GM10266 (cell line): ENCODE results near the gene OGDH.
"Not testable (repeated sequence)": the region's sequence is repeated elsewhere in the genome, so short reads cannot be mapped to it uniquely, and the experiment has no call there.

Source experiments
- DNase-seq: peaks from one replicate; pipeline ENCODE4 v3.0.0; 2012; ENCODE audit errors: extremely low spot score
- TF ChIP-seq, protein P1 (sequence below): IDR thresholded peaks from 2 replicates; pipeline ENCODE4 v1.5.1; 2012; ENCODE audit warnings: mild to moderate bottlenecking, low read depth; ENCODE audit not compliant: control insufficient read depth, insufficient read depth; ENCODE audit errors: missing control alignments

Gene OGDH

GRCh38 chr7:44713141-44713540 is 106.7 kb downstream of the OGDH start:
- DNase-seq = peak; percentile 6
- TF ChIP-seq, protein P1, sequence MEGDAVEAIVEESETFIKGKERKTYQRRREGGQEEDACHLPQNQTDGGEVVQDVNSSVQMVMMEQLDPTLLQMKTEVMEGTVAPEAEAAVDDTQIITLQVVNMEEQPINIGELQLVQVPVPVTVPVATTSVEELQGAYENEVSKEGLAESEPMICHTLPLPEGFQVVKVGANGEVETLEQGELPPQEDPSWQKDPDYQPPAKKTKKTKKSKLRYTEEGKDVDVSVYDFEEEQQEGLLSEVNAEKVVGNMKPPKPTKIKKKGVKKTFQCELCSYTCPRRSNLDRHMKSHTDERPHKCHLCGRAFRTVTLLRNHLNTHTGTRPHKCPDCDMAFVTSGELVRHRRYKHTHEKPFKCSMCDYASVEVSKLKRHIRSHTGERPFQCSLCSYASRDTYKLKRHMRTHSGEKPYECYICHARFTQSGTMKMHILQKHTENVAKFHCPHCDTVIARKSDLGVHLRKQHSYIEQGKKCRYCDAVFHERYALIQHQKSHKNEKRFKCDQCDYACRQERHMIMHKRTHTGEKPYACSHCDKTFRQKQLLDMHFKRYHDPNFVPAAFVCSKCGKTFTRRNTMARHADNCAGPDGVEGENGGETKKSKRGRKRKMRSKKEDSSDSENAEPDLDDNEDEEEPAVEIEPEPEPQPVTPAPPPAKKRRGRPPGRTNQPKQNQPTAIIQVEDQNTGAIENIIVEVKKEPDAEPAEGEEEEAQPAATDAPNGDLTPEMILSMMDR = no peak

DNA sequence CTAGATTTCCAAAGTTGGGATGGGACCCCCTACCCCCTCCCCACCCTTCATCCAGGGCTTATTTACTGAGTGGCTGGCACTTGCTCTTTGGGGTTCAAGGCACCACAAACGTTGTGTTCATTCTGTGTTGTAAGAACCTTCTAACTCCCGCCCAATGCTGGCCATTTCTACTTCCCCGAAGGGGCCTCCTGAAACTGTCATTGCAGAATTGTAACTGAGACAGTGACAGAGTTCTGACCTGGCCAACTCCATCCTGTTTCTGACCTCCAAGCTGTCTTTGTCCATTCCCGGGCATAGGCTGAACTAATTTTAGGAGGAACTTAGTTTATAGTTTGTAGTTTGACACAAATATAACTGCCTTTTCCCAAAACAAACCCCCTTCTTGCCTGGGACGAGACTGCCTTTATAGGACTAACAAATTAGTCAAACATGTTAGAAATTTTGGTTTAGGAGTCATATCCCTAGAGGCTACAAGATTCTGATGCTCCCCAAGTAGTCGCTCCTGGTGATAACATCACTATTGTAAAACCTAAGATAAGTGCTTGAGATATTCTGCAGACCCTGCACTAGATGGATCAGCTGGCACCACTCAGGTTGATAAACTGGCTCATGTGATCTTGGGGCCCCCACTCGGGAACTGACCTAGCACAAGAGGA is 107.4 kb downstream of the OGDH start:
- peak; percentile 2 for DNase-seq

DNA sequence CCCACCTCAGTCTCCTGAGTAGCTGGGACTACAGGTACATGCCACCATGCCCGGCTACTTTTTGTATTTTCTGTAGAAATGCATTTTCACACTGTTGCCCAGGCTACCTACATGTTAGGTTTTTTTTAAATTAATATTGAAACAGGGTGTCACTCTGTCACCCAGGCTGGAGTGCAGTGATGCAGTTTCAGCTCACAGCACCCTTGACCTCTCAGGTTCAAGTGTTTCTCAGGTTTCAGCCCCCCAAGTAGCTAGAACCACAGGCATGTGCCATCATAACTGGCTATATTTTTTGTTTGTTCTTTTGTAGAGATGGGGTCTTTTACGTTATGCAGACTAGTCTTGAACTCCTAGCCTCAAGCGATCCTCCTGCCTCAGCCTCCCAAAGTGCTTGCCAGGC is 109.8 kb downstream of the OGDH start:
- TF ChIP-seq, protein P1 = no peak
- DNase-seq = no peak

More for the DNA sequence above, 107.4 kb downstream of the OGDH start:
- TF ChIP-seq, protein P1 = no peak

DNA sequence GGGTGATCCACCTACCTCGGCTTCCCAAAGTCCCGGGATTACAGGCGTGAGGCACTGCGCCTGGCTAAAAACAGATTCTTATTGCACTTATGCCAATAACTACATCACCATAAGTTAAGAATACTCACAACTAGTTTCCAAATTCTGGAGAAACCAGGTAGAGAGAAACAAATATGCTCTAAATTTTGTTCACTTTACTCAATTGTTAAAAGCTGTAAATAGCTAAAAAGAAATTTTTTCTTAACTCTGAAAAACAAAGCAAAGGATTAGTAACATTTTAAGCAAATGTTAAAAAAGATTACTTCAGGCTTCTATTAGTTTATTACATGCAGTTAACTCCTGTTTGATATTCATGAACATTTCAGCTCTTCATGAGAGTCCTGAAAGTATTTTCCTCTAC is 113.9 kb downstream of the OGDH start:
- DNase-seq = no peak
- TF ChIP-seq, protein P1 = no peak

DNA sequence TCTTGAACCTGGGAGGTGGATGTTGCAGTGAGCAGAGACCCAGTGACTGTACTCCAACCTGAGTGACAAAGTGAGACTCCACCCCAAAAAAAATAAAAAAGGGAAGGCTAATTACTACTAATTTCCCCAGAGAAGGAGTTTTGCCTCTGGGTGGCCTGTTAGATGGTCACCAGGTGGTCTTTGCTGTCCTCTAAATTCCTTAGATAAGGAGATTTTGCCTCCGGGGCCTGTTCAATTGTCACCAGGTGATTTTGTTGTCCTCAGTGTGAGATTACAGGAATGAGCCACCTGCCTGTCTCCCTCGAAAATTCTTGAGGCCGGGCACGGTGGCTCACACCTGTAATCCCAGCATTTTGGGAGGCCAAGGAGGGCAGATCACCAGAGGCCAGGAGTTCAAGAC is 117.8 kb downstream of the OGDH start:
- TF ChIP-seq, protein P1 = no peak
- DNase-seq = no peak

- not testable (repeated sequence) for DNase-seq
These were observed 119.8 kb downstream of the OGDH start for GRCh38 chr7:44726250-44726649.

DNA sequence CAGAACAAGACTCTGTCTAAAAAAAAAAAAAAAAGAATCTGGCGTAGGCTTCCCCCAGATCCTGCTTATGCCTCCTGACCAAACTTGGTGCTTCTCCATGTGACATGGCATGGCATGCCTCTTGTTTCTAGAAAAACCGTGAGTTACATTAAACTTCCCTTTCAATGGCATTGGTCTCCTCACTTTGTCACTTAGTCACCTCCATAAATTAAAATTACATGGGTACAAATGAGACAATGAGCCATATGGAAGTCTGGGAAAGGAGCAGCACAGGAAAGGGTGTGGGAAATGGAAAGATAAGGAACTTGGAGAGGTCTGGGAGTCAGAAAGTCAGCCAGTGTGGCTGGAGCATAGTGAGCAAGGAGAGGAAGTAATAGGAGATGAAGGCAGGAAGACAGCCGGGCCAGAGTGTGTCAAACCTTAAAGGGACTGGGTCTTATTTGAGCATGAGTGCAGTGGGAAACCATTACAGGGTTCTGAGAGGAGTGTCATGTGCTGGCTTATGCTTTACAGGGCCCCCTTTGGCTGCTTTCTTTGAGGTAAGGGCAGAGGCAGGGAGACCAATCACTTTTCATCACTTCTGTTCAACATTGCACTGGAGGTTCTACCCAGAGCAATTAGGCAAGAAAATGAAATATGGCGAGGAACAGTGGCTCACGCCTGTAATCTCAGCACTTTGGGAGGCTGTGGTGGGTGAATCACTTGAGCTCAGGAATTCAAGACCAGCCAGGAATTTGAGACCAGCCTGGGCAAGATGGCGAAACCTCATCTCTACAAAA is 120.9 kb downstream of the OGDH start:
- DNase-seq = peak; percentile 4
- TF ChIP-seq, protein P1 = no peak
